IMR-90 (cell line): Measurements from ENCODE around the gene LDLRAD1. TPM values are rescaled to one million over a fixed set of nuclear protein-coding genes. Genes with fewer than 3 reads are reported as not detected.

ENCODE experiments used
- ATAC-seq: fragments of 200-7000 bp; cut with Tn5 transposase; 2 replicates; pipeline ENCODE4 v1.9.1; 2020; ENCODE audit warnings: low read depth, mild to moderate bottlenecking, moderate library complexity
- BruUV-seq: library from RNA; stranded (reverse); fragments of 400-500 nt; replicated peaks from 2 replicates; lab custom pipeline; 2021; lab: Mats Ljungman, UMichigan
- CTCF ChIA-PET: fragments of 300-600 bp; formaldehyde crosslinking; extraction: SDS; loops from one replicate; lab custom pipeline; 2021; ENCODE audit warnings: antibody characterized with exemption; lab: Yijun Ruan, JAX
- POLR2A ChIA-PET: fragments of 300-600 bp; sonication (Branson Sonifier 250); formaldehyde crosslinking; loops from one replicate; lab custom pipeline; 2022; ENCODE audit warnings: antibody characterized with exemption; ENCODE audit not compliant: unreplicated experiment; lab: Charles Lee
- DNase-seq: peaks from one replicate; pipeline ENCODE4 v3.0.0; 2013
- H2AFZ ChIP-seq: replicated peaks from 2 replicates; pipeline ENCODE3; 2013; ENCODE audit warnings: low read length, mild to moderate bottlenecking; ENCODE audit not compliant: poor library complexity
- H2AK5ac ChIP-seq: 2 replicates; pipeline ENCODE4 v1.6.1; 2013; ENCODE audit warnings: low read depth, low read length, inconsistent platforms
- H2AK9ac ChIP-seq: replicated peaks from 2 replicates; pipeline ENCODE3; 2013; ENCODE audit warnings: mild to moderate bottlenecking, low read depth, low read length, moderate library complexity; ENCODE audit not compliant: poor library complexity
- H2BK120ac ChIP-seq: 2 replicates; pipeline ENCODE4 v1.6.1; 2013; ENCODE audit warnings: low read depth, low read length, inconsistent platforms
- H2BK15ac ChIP-seq: 3 replicates; pipeline ENCODE4 v1.6.1; 2013; ENCODE audit warnings: low read depth, low read length, inconsistent platforms
- H2BK20ac ChIP-seq: 2 replicates; pipeline ENCODE4 v1.6.1; 2013; ENCODE audit warnings: low read depth, mild to moderate bottlenecking, inconsistent platforms, low read length, moderate library complexity
- H2BK5ac ChIP-seq: 2 replicates; pipeline ENCODE4 v1.6.1; 2013; ENCODE audit warnings: mild to moderate bottlenecking, low read depth, low read length, inconsistent platforms; ENCODE audit not compliant: poor library complexity, severe bottlenecking
- H3K14ac ChIP-seq: replicated peaks from 2 replicates; pipeline ENCODE4 v1.6.1; 2013; ENCODE audit warnings: low read depth, low read length, inconsistent platforms
- H3K18ac ChIP-seq: 2 replicates; pipeline ENCODE4 v1.6.1; 2013; ENCODE audit warnings: low read depth, low read length, control low read depth
- H3K23ac ChIP-seq: 2 replicates; pipeline ENCODE4 v1.6.1; 2013; ENCODE audit warnings: low read depth, low read length, inconsistent platforms
- H3K27ac ChIP-seq: 2 replicates; pipeline ENCODE4 v1.5.1; 2013; ENCODE audit warnings: mild to moderate bottlenecking, control low read depth, low read length; ENCODE audit not compliant: insufficient read depth
- H3K27me3 ChIP-seq: 2 replicates; pipeline ENCODE4 v1.6.1; 2013; ENCODE audit warnings: low read length; ENCODE audit not compliant: control insufficient read depth, insufficient read depth
- H3K36me3 ChIP-seq: 2 replicates; pipeline ENCODE4 v1.6.1; 2013; ENCODE audit warnings: low read length, mixed read lengths; ENCODE audit not compliant: control insufficient read depth, insufficient read depth
- H3K4ac ChIP-seq: 2 replicates; pipeline ENCODE4 v1.6.1; 2013; ENCODE audit warnings: low read depth, low read length, inconsistent platforms
- H3K4me1 ChIP-seq: 2 replicates; pipeline ENCODE4 v1.6.1; 2013; ENCODE audit warnings: low read length, mixed read lengths; ENCODE audit not compliant: control insufficient read depth, insufficient read depth
- H3K4me2 ChIP-seq: 2 replicates; pipeline ENCODE4 v1.6.1; 2013; ENCODE audit warnings: low read depth, mild to moderate bottlenecking, control low read depth, low read length, moderate library complexity
- H3K4me3 ChIP-seq: 2 replicates; pipeline ENCODE4 v1.5.1; 2013; ENCODE audit warnings: low read depth, mild to moderate bottlenecking, control low read depth, low read length, moderate library complexity; ENCODE audit not compliant: insufficient read depth
- H3K56ac ChIP-seq: 2 replicates; pipeline ENCODE4 v1.6.1; 2013; ENCODE audit warnings: low read length, inconsistent platforms; ENCODE audit not compliant: insufficient read depth; ENCODE audit errors: extremely low read depth
- H3K79me1 ChIP-seq, 2 experiments: 2 replicates each; pipeline ENCODE4 v1.6.1; 2013; ENCODE audit warnings: low read length in 2 of 2, inconsistent platforms in 1 of 2, low read depth in 1 of 2
- H3K9ac ChIP-seq: 2 replicates; pipeline ENCODE4 v1.6.1; 2013; ENCODE audit warnings: low read depth, low read length, control low read depth
- H3K9me1 ChIP-seq: 2 replicates; pipeline ENCODE4 v1.6.1; 2013; ENCODE audit warnings: low read length, inconsistent platforms; ENCODE audit not compliant: insufficient read depth
- H3K9me3 ChIP-seq: 2 replicates; pipeline ENCODE4 v1.6.1; 2013; ENCODE audit warnings: low read length; ENCODE audit not compliant: control insufficient read depth, insufficient read depth
- H4K20me1 ChIP-seq: 2 replicates; pipeline ENCODE4 v1.6.1; 2013; ENCODE audit warnings: low read length, inconsistent platforms; ENCODE audit not compliant: insufficient read depth
- H4K5ac ChIP-seq: 2 replicates; pipeline ENCODE4 v1.6.1; 2013; ENCODE audit warnings: mild to moderate bottlenecking, low read depth, low read length, control low read depth
- H4K8ac ChIP-seq, 2 experiments: 2 replicates each; pipeline ENCODE4 v1.6.1; 2013; ENCODE audit warnings: low read depth in 2 of 2, low read length in 2 of 2, control low read depth in 1 of 2, inconsistent platforms in 1 of 2
- H4K91ac ChIP-seq: 2 replicates; pipeline ENCODE4 v1.6.1; 2013; ENCODE audit warnings: low read depth, low read length, inconsistent platforms; ENCODE audit not compliant: insufficient read depth
- CHD1 ChIP-seq: IDR thresholded peaks from 2 replicates; pipeline ENCODE4 v1.6.1; 2012; ENCODE audit warnings: low read depth, low read length, improper control_type of control experiment
- MAFK ChIP-seq: IDR thresholded peaks from 2 replicates; pipeline ENCODE4 v1.6.1; 2012; ENCODE audit warnings: low read depth, low read length, improper control_type of control experiment
- RAD21 ChIP-seq: IDR thresholded peaks from 2 replicates; pipeline ENCODE4 v1.6.1; 2012; ENCODE audit warnings: low read length, improper control_type of control experiment
- WGBS, 2 experiments: methylation state at CpG; one replicate each; pipeline versions ENCODE4 v1.1.5 to v1.1.7; 2013; ENCODE audit warnings: missing lambda C conversion rate in 2 of 2; ENCODE audit not compliant: insufficient read length in 1 of 2; ENCODE audit errors: extremely low coverage in 2 of 2; 5-methylcytosine and 5-hydroxymethylcytosine counted together
- dilution Hi-C: fragments of 300-500 bp; cut with HindIII; formaldehyde crosslinking; loops from one replicate; pipeline ENCODE4 v1.14.3; 2018; ENCODE audit warnings: low sequenced_read_pairs; ENCODE audit not compliant: unreplicated experiment
- in situ Hi-C: fragments of 300-500 bp; cut with MboI; formaldehyde crosslinking; loops from 3 replicates; pipeline ENCODE4 v1.14.3; 2019; ENCODE audit warnings: low sequenced_read_pairs, inconsistent platforms, mixed read lengths
- intact Hi-C: fragments of 100-400 bp; cut with micrococcal nuclease; formaldehyde crosslinking; loops from 2 replicates; pipeline ENCODE4 v1.10.0; 2022
- polyA plus RNA-seq, 3 experiments: library from polyadenylated mRNA; depleted of rRNA; stranded (reverse); fragments of >200 nt; gene quantifications; 2 replicates each; pipeline ENCODE4 v1.2.3, GENCODE V29; 2012; ENCODE audit warnings: low replicate concordance in 1 of 3
- total RNA-seq: library from RNA; depleted of rRNA; stranded (reverse); fragments of >200 nt; gene quantifications from 2 replicates; pipeline ENCODE4 v1.2.3, GENCODE V29; 2012

The LDLRAD1 gene
- total and polyA plus RNA-seq, 2 of the 4 experiments (the other 2 are of a cell fraction) = not detected

GRCh38 chr1:54046671-54047383, 28.8 kb upstream of the LDLRAD1 start:
- Histone ChIP-seq H2BK5ac (no peak overlapping the region), H3K9ac (no peak overlapping the region), H2AFZ (no peak overlapping the region), H3K79me1 (peaks cover 7 to 45% of the 10 kb centered on the region in 2 experiments), H4K5ac (no peak overlapping the region), H2AK9ac (no peak overlapping the region), H2BK20ac (no peak overlapping the region), H2BK120ac (no peak overlapping the region), H3K4ac (no peak overlapping the region), H4K91ac (no peak overlapping the region), H3K56ac (no peak overlapping the region), H3K36me3 (peaks cover 2% of the 10 kb centered on the region; the same call in 1 of the 2 replicates), H3K9me1 (peaks cover 6% of the 10 kb centered on the region), H2BK15ac (no peak overlapping the region), H3K4me2 (no peak overlapping the region), H4K20me1 (peaks cover 14% of the 10 kb centered on the region), H3K27me3 (no peaks in the 10 kb centered on the region), H3K14ac (no peak overlapping the region), H3K4me1 (peaks cover 8% of the 10 kb centered on the region), H3K18ac (no peak overlapping the region), H2AK5ac (no peak overlapping the region), H3K9me3 (no peaks in the 10 kb centered on the region), H3K27ac (no peak overlapping the region), H3K4me3 (no peak overlapping the region), H4K8ac (no peak overlapping the region), H3K23ac (no peak overlapping the region)
- dilution Hi-C loops = no loop called here
- intact Hi-C loops = no loop called here
- in situ Hi-C loops = no loop called here
- no CpG with 5 or more reads among the region's 7 CpGs for WGBS, 2 experiments
- BruUV-seq = no TSS peak
- POLR2A ChIA-PET = no interaction called here
- ATAC-seq (no peak), DNase-seq (peak; percentile 37)
- CTCF ChIA-PET = no interaction called here
- TF ChIP-seq CHD1 = no peak
- TF ChIP-seq RAD21 = no peak
- TF ChIP-seq MAFK = no peak
